ENCODE data around the gene RFWD3.
"Not testable (repeated sequence)": the region's sequence is repeated elsewhere in the genome, so short reads cannot be mapped to it uniquely, and the experiment has no call there.

GRCh38 chr16:74652883-74653282, 13.8 kb downstream of the RFWD3 start:
- TF ChIP-seq CTCF, POLR2A (IDR thresholded peaks at IDR 0.05): not testable (repeated sequence)

All from testis (tissue), 2 donors.